Activated naive CD4-positive, alpha-beta T cell treated with anti-CD3 and anti-CD28 coated beads, Interleukin-2, amount 50 U/mL, for 72 hours (primary cell): Measurements from ENCODE around the gene RAPGEF4. TPM values are rescaled to one million over a fixed set of nuclear protein-coding genes. Genes with fewer than 3 reads are reported as not detected.

Experiments
- ATAC-seq, 2 donors: fragments of 150-1000 bp; cut with Tn5 transposase; 2 replicates each; pipeline ENCODE4 v1.10.0; 2021; ENCODE audit warnings: mild to moderate bottlenecking in 2 of 2, moderate library complexity in 2 of 2
- DNase-seq, 2 donors: peaks; one replicate each; pipeline ENCODE4 v3.0.0; 2021 to 2022; ENCODE audit warnings: low spot score in 2 of 2
- H3K27ac Mint-ChIP-seq, 2 donors: one replicate each; pipeline ENCODE4 v1.8.0; 2022; ENCODE audit warnings: mild to moderate bottlenecking in 2 of 2, mixed read lengths in 2 of 2
- H3K36me3 Mint-ChIP-seq, 2 donors: one replicate each; pipeline ENCODE4 v1.8.0; 2022; ENCODE audit warnings: mixed read lengths in 2 of 2
- H3K9me3 Mint-ChIP-seq, 2 donors: one replicate each; pipeline ENCODE4 v1.8.0; 2022; ENCODE audit warnings: mixed read lengths in 2 of 2
- total RNA-seq, 2 donors: library from RNA; stranded (reverse); gene quantifications; one replicate each; pipeline ENCODE4 v1.2.3, GENCODE V29; 2022

Gene RAPGEF4
- total RNA-seq, 2 donors from 2014 or later = 1.0 to 1.3 TPM

- ATAC-seq (no peak), DNase-seq (no peak)
- Mint-ChIP-seq H3K9me3 (peaks cover 0 to 1% of the 10 kb centered on the region in 2 donors), H3K36me3 (peaks cover 0 to 6% of the 10 kb centered on the region in 2 donors), H3K27ac (no peak overlapping the region)
Observed at GRCh38 chr2:172749388-172749787, 13.7 kb downstream of the RAPGEF4 start.

GRCh38 chr2:172751564-172751963 lies 15.9 kb downstream of the RAPGEF4 start:
- H3K27ac Mint-ChIP-seq = no peak overlapping the region
- H3K9me3 Mint-ChIP-seq = no peaks in the 10 kb centered on the region
- H3K36me3 Mint-ChIP-seq = peaks cover 0 to 10% of the 10 kb centered on the region in 2 donors
- DNase-seq (no peak), ATAC-seq (no peak)

DNA sequence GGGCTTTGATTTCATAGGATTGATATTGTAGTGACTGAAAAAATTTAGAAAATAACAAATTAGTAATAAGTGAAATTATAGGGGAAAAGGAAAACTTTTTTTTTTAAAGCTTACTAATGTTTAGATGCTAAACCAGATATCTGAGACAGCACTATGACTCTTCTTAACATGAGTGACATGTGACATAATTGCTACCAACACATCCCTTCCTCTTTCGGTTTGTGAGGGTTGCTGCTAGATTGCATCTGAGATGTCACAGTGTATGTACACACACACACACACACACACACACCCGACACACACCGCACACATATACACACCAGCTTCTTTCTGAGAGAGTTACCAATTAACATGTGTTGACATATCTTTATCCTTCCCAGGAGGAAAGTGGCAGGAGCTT lies 18.0 kb downstream of the RAPGEF4 start:
- ATAC-seq (no peak), DNase-seq (no peak)
- peaks cover 0 to 7% of the 10 kb centered on the region in 2 donors for H3K36me3 Mint-ChIP-seq
- H3K9me3 Mint-ChIP-seq = no peaks in the 10 kb centered on the region
- H3K27ac Mint-ChIP-seq = no peak overlapping the region

GRCh38 chr2:172759441-172759840 lies 23.8 kb downstream of the RAPGEF4 start:
- ATAC-seq (no peak), DNase-seq (no peak)
- Mint-ChIP-seq H3K9me3 (peaks cover 11 to 17% of the 10 kb centered on the region in 2 donors), H3K27ac (no peak overlapping the region), H3K36me3 (peaks cover 12 to 25% of the 10 kb centered on the region in 2 donors)

GRCh38 chr2:172761306-172761705 lies 25.7 kb downstream of the RAPGEF4 start:
- H3K27ac Mint-ChIP-seq = no peak overlapping the region
- no peak for ATAC-seq
- peaks cover 12 to 22% of the 10 kb centered on the region in 2 donors for H3K36me3 Mint-ChIP-seq
- H3K9me3 Mint-ChIP-seq = peaks cover 11 to 17% of the 10 kb centered on the region in 2 donors
- DNase-seq = no peak

DNA sequence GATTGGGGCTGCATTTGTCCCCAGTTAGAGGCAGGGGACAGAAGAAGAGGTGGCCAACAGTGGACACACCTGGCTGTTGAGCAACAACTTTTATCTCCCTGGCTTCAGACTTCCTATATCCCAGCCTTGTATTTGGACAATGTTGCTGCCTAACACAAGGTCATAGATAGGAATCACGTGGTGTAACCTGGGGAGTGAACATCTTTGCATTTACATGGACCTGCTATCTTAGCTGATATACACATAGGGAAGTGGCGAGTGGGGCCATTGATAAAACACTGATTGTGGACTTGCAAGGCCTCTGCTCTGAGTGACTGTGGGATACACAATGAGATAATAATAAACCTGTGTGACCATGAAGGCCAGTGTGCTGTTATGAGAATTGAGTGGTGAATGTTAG lies 26.9 kb downstream of the RAPGEF4 start:
- Mint-ChIP-seq H3K9me3 (peaks cover 11 to 17% of the 10 kb centered on the region in 2 donors), H3K36me3 (peaks cover 12 to 18% of the 10 kb centered on the region in 2 donors)

GRCh38 chr2:172763079-172763478 lies 27.4 kb downstream of the RAPGEF4 start:
- ATAC-seq (no peak), DNase-seq (no peak)
- Mint-ChIP-seq H3K27ac (no peak overlapping the region), H3K36me3 (peaks cover 12 to 18% of the 10 kb centered on the region in 2 donors), H3K9me3 (peaks cover 11 to 17% of the 10 kb centered on the region in 2 donors)

More for the DNA sequence above, 26.9 kb downstream of the RAPGEF4 start:
- no peak for DNase-seq
- ATAC-seq = no peak
- no peak overlapping the region for H3K27ac Mint-ChIP-seq

GRCh38 chr2:172765662-172766061 lies 30.0 kb downstream of the RAPGEF4 start:
- Mint-ChIP-seq H3K36me3 (peaks cover 2 to 7% of the 10 kb centered on the region in 2 donors), H3K27ac (no peak overlapping the region), H3K9me3 (peaks cover 2 to 9% of the 10 kb centered on the region in 2 donors)
- DNase-seq (no peak), ATAC-seq (no peak)

GRCh38 chr2:172768401-172768800 lies 32.8 kb downstream of the RAPGEF4 start:
- Mint-ChIP-seq H3K27ac (no peak overlapping the region), H3K9me3 (no peaks in the 10 kb centered on the region), H3K36me3 (no peaks in the 10 kb centered on the region)
- no peak for ATAC-seq
- DNase-seq = no peak

GRCh38 chr2:172769879-172770278 lies 34.2 kb downstream of the RAPGEF4 start:
- DNase-seq (no peak), ATAC-seq (no peak)
- H3K9me3 Mint-ChIP-seq = no peaks in the 10 kb centered on the region
- no peaks in the 10 kb centered on the region for H3K36me3 Mint-ChIP-seq
- H3K27ac Mint-ChIP-seq = no peak overlapping the region

DNA sequence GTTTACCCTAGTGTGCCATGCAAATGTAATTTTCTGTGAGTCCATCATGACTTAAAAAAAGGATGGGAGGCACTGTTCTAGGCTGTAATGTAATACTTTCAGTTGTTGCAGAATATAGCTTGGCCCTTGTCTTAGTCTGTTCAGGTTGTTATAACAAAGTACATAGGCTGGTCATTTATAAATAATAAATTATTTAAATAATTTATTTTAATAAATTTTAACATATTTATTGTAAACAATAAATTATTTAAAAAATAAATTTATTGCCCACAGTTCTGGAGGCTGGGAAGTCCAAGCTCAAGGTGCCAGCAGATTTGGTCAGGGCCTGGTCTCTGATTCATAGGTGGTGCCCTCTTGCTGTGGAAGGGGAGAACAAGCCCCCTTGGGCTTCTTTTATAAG lies 35.2 kb downstream of the RAPGEF4 start:
- ATAC-seq (no peak), DNase-seq (no peak)
- Mint-ChIP-seq H3K36me3 (no peaks in the 10 kb centered on the region), H3K27ac (no peak overlapping the region), H3K9me3 (no peaks in the 10 kb centered on the region)

DNA sequence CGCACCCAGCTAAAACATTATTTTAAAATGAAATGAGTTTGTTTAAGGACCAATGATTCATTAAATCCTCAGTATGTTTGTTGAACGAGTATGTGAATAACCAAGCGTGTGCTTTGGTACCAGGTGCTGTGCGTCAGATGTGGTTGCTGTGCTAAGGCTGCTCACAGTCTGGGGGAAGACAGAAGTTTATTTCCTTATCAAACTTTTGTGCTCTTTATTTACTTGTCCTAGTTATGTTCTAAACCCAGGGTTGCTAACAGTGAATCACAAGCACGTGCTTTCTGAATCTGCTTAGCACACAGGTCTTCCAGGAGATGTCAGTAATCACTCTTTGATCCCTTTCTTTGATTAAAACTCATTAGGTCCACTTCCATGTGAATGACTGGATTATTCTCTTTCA lies 37.0 kb downstream of the RAPGEF4 start:
- H3K27ac Mint-ChIP-seq = no peak overlapping the region
- H3K36me3 Mint-ChIP-seq = no peaks in the 10 kb centered on the region
- ATAC-seq (peak in 1 of 2 donors; percentile 41), DNase-seq (no peak)
- H3K9me3 Mint-ChIP-seq = no peaks in the 10 kb centered on the region

DNA sequence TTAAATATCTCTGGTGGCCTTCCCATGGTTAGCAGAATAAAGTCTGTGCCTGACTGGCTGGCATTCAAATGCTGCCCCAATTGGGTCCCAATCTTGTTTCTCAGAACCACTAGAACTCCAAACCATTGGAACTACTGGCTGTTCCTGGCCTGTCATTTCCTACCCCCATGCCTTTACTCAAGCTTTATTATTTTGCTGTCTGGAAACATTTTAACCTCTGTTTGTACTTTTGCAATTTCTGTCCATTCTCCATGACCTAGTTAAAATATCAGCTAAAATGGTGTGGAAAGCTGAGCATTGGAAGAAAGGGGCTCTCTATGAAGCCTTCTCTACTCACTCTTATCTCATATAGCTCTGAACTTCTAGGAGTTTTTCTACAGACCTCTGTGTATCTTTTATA lies 38.7 kb downstream of the RAPGEF4 start:
- DNase-seq (no peak), ATAC-seq (no peak)
- Mint-ChIP-seq H3K36me3 (no peaks in the 10 kb centered on the region), H3K9me3 (no peaks in the 10 kb centered on the region), H3K27ac (no peak overlapping the region)

DNA sequence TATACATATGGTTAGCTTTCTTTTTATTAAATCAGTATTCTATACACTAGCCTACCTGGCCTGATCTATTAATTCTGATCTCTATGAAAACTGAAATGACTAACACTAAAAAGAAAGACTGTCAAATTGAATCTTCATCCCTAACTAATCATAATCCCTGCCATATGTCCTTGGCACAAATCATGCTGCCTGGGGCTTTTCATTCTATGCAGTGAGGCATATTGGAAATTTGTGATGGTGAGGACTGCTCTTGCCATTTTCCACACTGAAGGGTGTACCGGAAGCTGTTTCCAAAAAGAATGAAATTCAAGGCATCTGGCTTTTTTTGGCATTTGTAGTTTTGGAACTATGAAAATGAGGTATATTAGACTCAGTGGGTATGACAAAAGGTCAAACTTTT lies 39.7 kb downstream of the RAPGEF4 start:
- ATAC-seq (no peak), DNase-seq (no peak)
- no peaks in the 10 kb centered on the region for H3K9me3 Mint-ChIP-seq
- H3K27ac Mint-ChIP-seq = no peak overlapping the region
- no peaks in the 10 kb centered on the region for H3K36me3 Mint-ChIP-seq

- ATAC-seq (no peak), DNase-seq (no peak)
- Mint-ChIP-seq H3K27ac (no peak overlapping the region), H3K36me3 (no peaks in the 10 kb centered on the region), H3K9me3 (no peaks in the 10 kb centered on the region)
Observed at GRCh38 chr2:172777431-172777830, 41.8 kb downstream of the RAPGEF4 start.

GRCh38 chr2:172782506-172783164 lies 47.0 kb downstream of the RAPGEF4 start:
- no peak for ATAC-seq

DNA sequence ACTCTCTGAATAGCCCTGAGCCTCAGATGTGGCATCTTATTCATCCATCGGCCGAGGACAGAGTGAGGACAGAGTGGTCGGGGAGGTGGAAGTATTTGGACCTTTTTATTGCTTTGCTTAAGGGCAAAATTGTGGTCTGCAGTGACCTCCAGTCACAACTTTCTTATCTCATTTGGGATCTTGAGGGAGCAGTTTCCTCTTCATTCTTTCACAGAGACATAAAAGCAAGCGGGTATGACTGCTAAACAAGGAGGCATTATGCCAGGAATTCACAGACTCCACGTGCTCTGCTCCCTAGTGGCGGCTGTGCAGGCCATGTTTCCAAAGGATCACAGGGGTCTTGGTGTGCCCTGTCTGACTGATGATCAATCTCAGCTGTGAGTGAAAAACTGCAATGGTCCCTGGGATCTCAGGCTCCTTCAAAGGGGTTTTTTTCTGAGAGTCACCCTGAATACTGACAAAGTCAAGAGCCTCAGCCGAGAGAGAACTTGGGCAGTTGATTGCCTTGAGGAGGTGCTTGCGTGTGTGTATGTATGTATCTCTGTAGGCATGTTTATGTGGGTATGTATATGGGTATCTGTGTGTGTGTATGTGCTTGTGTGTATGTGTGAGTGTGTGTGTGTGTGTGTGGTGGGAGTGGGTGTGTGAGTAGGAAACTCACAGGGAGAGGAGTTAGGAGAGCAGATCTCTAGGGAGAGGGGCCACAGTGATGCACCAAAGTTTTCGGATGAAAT lies 47.7 kb downstream of the RAPGEF4 start:
- ATAC-seq = no peak
- Mint-ChIP-seq H3K9me3 (no peaks in the 10 kb centered on the region), H3K36me3 (no peaks in the 10 kb centered on the region), H3K27ac (no peak overlapping the region)
- no peak for DNase-seq

More at GRCh38 chr2:172782506-172783164, 47.0 kb downstream of the RAPGEF4 start:
- Mint-ChIP-seq H3K36me3 (no peaks in the 10 kb centered on the region), H3K27ac (no peak overlapping the region), H3K9me3 (no peaks in the 10 kb centered on the region)
- no peak for DNase-seq

- ATAC-seq = no peak
- Mint-ChIP-seq H3K27ac (no peak overlapping the region), H3K9me3 (no peaks in the 10 kb centered on the region), H3K36me3 (no peaks in the 10 kb centered on the region)
- DNase-seq = no peak
Observed at GRCh38 chr2:172788871-172789270, 53.2 kb downstream of the RAPGEF4 start.
